Loucy (cell line): ENCODE measurements around the gene WNK2.

Experiments
- H2AFZ ChIP-seq: fragments of 200-600 bp; sonication (generic); 2 replicates; pipeline ENCODE4 v1.6.0; 2016; ENCODE audit warnings: antibody characterized with exemption, mild to moderate bottlenecking, low read length, moderate library complexity
- H3F3A ChIP-seq: fragments of 200-600 bp; 2 replicates; pipeline ENCODE4 v1.6.0; 2016; ENCODE audit warnings: antibody characterized with exemption, low read depth, mild to moderate bottlenecking
- H3K27me3 ChIP-seq: fragments of 200-600 bp; sonication (generic); 2 replicates; pipeline ENCODE4 v1.6.1; 2014; ENCODE audit warnings: low read length, mild to moderate bottlenecking; ENCODE audit not compliant: insufficient read depth, poor library complexity, severe bottlenecking
- H3K36me3 ChIP-seq: fragments of 200-600 bp; sonication (generic); 2 replicates; pipeline ENCODE4 v1.6.1; 2016; ENCODE audit warnings: low read length; ENCODE audit not compliant: insufficient read depth
- H3K4me1 ChIP-seq: fragments of 200-600 bp; sonication (generic); 2 replicates; pipeline ENCODE4 v1.5.1; 2014; ENCODE audit warnings: low read length, mild to moderate bottlenecking; ENCODE audit not compliant: insufficient read depth, poor library complexity, severe bottlenecking
- H3K4me2 ChIP-seq: fragments of 200-600 bp; sonication (generic); 2 replicates; pipeline ENCODE4 v1.6.0; 2014; ENCODE audit warnings: antibody characterized with exemption, low read length, low read depth, mild to moderate bottlenecking; ENCODE audit not compliant: poor library complexity, severe bottlenecking
- H3K4me3 ChIP-seq: fragments of 200-600 bp; sonication (generic); 2 replicates; pipeline ENCODE4 v1.5.1; 2014; ENCODE audit warnings: low read length, mild to moderate bottlenecking, mixed read lengths; ENCODE audit not compliant: poor library complexity, severe bottlenecking
- H3K79me2 ChIP-seq: fragments of 200-600 bp; sonication (generic); 2 replicates; pipeline ENCODE4 v1.6.1; 2014; ENCODE audit warnings: low read length; ENCODE audit not compliant: insufficient read depth
- H3K9ac ChIP-seq: fragments of 200-600 bp; sonication (generic); 2 replicates; pipeline ENCODE4 v1.6.0; 2014; ENCODE audit warnings: mild to moderate bottlenecking, low read depth, low read length, moderate library complexity; ENCODE audit not compliant: poor library complexity, severe bottlenecking
- H3K9me2 ChIP-seq: fragments of 200-600 bp; sonication (generic); replicated peaks from 2 replicates; pipeline ENCODE4 v1.6.1; 2016; ENCODE audit warnings: low read depth, low read length, mixed read lengths
- H3K9me3 ChIP-seq: fragments of 200-600 bp; sonication (generic); 2 replicates; pipeline ENCODE4 v1.6.1; 2014; ENCODE audit warnings: mild to moderate bottlenecking, antibody characterized with exemption, low read length, low read depth; ENCODE audit not compliant: insufficient read depth
- H4K20me1 ChIP-seq: fragments of 200-600 bp; sonication (generic); 2 replicates; pipeline ENCODE4 v1.6.0; 2014; ENCODE audit warnings: antibody characterized with exemption, low read length, mild to moderate bottlenecking; ENCODE audit not compliant: insufficient read depth, poor library complexity, severe bottlenecking
- CTCF ChIP-seq: fragments of 200-600 bp; sonication (generic); conservative IDR thresholded peaks from 2 replicates; pipeline ENCODE4 v1.5.1; 2014; ENCODE audit warnings: mild to moderate bottlenecking, antibody characterized with exemption, low read length
- EZH2phosphoT487 ChIP-seq: fragments of 200-600 bp; IDR thresholded peaks from 2 replicates; pipeline ENCODE4 v1.6.1; 2018; ENCODE audit warnings: antibody characterized with exemption, mild to moderate bottlenecking, moderate library complexity, borderline replicate concordance

Gene WNK2

GRCh38 chr9:93325307-93326035 lies 141.5 kb downstream of the WNK2 start:
- TF ChIP-seq CTCF (no peak), EZH2phosphoT487 (no peak)
- H3K4me1 ChIP-seq = no peaks in the 10 kb centered on the region

GRCh38 chr9:93326056-93326455 lies 142.1 kb downstream of the WNK2 start:
- H3F3A ChIP-seq = no peaks in the 10 kb centered on the region
- no peaks in the 10 kb centered on the region for H3K4me1 ChIP-seq
- no peak overlapping the region for H2AFZ ChIP-seq
- H3K4me2 ChIP-seq = no peak overlapping the region
- H3K4me3 ChIP-seq = no peak overlapping the region
- no peaks in the 10 kb centered on the region for H3K9me3 ChIP-seq
- H3K27me3 ChIP-seq = no peaks in the 10 kb centered on the region
- H3K36me3 ChIP-seq = no peaks in the 10 kb centered on the region
- no peak overlapping the region for H3K9ac ChIP-seq
- no peaks in the 10 kb centered on the region for H3K9me2 ChIP-seq
- H3K79me2 ChIP-seq = no peaks in the 10 kb centered on the region
- no peaks in the 10 kb centered on the region for H4K20me1 ChIP-seq
- no peak for TF ChIP-seq CTCF
- no peak for TF ChIP-seq EZH2phosphoT487

More at GRCh38 chr9:93325307-93326035, 141.5 kb downstream of the WNK2 start:
- Histone ChIP-seq H3K79me2 (no peaks in the 10 kb centered on the region), H2AFZ (no peak overlapping the region), H3F3A (no peaks in the 10 kb centered on the region), H3K9ac (no peak overlapping the region), H3K9me2 (no peaks in the 10 kb centered on the region), H3K4me3 (no peak overlapping the region), H3K27me3 (no peaks in the 10 kb centered on the region), H3K36me3 (no peaks in the 10 kb centered on the region), H3K9me3 (no peaks in the 10 kb centered on the region), H4K20me1 (no peaks in the 10 kb centered on the region), H3K4me2 (no peak overlapping the region)

- Histone ChIP-seq H3K4me1 (no peaks in the 10 kb centered on the region), H4K20me1 (no peaks in the 10 kb centered on the region), H3K9me2 (no peaks in the 10 kb centered on the region), H3K27me3 (no peaks in the 10 kb centered on the region), H3K79me2 (no peaks in the 10 kb centered on the region), H3K4me2 (no peak overlapping the region), H3K36me3 (no peaks in the 10 kb centered on the region), H3K9ac (no peak overlapping the region), H2AFZ (no peak overlapping the region), H3F3A (no peaks in the 10 kb centered on the region), H3K4me3 (no peak overlapping the region), H3K9me3 (no peaks in the 10 kb centered on the region)
- no peak for TF ChIP-seq EZH2phosphoT487
- TF ChIP-seq CTCF = no peak
Measured at GRCh38 chr9:93326654-93327053, 142.7 kb downstream of the WNK2 start.
